Progenitor cell of endocrine pancreas (in vitro differentiated cells): ENCODE measurements around the gene KCNA1. TPM values are rescaled to one million over a fixed set of nuclear protein-coding genes. Genes with fewer than 3 reads are reported as not detected.

Source experiments
- DNase-seq: peaks from one replicate; pipeline ENCODE4 v3.0.0; 2021; ENCODE audit warnings: low spot score; ENCODE audit not compliant: unreplicated experiment
- H3K27ac Mint-ChIP-seq: 2 replicates; pipeline ENCODE4 v1.8.0; 2021; ENCODE audit warnings: mild to moderate bottlenecking, moderate library complexity, mixed read lengths
- H3K27me3 Mint-ChIP-seq: 2 replicates; pipeline ENCODE4 v1.8.0; 2021; ENCODE audit warnings: mixed read lengths
- H3K36me3 Mint-ChIP-seq: 2 replicates; pipeline ENCODE4 v1.8.0; 2022; ENCODE audit warnings: mixed read lengths; ENCODE audit not compliant: insufficient read depth
- H3K4me1 Mint-ChIP-seq: 2 replicates; pipeline ENCODE4 v1.8.0; 2021; ENCODE audit warnings: low read depth, mixed read lengths
- H3K4me3 Mint-ChIP-seq: 2 replicates; pipeline ENCODE4 v1.8.0; 2021; ENCODE audit warnings: low read depth, mild to moderate bottlenecking, moderate library complexity, mixed read lengths
- H3K9me3 Mint-ChIP-seq: 2 replicates; pipeline ENCODE4 v1.8.0; 2021; ENCODE audit warnings: low read depth, mixed read lengths
- CTCF ChIP-seq: fragments of 200-600 bp; sonication (generic); IDR thresholded peaks from one replicate; pipeline ENCODE4 v1.5.0; 2021; ENCODE audit warnings: antibody characterized with exemption, mild to moderate bottlenecking; ENCODE audit not compliant: unreplicated experiment
- total RNA-seq: library from RNA; stranded (reverse); gene quantifications from 2 replicates; pipeline ENCODE4 v1.2.1, GENCODE V29; 2021

The KCNA1 gene
- total RNA-seq, 1 donor from 2014 or later: not detected

GRCh38 chr12:4943067-4943937 lies 33.6 kb downstream of the KCNA1 start:
- DNase-seq: no peak
- Mint-ChIP-seq H3K4me1 (no peaks in the 10 kb centered on the region), H3K27ac (no peak overlapping the region), H3K36me3 (no peaks in the 10 kb centered on the region), H3K9me3 (no peaks in the 10 kb centered on the region), H3K27me3 (peaks cover 43% of the 10 kb centered on the region), H3K4me3 (no peak overlapping the region)
- no peak for TF ChIP-seq CTCF

GRCh38 chr12:4943938-4944284 lies 34.2 kb downstream of the KCNA1 start:
- H3K27ac Mint-ChIP-seq: no peak overlapping the region
- no peak overlapping the region for H3K4me3 Mint-ChIP-seq
- DNase-seq: no peak
- H3K9me3 Mint-ChIP-seq: no peaks in the 10 kb centered on the region
- H3K36me3 Mint-ChIP-seq: no peaks in the 10 kb centered on the region
- H3K4me1 Mint-ChIP-seq: no peaks in the 10 kb centered on the region
- peaks cover 45% of the 10 kb centered on the region for H3K27me3 Mint-ChIP-seq
- no peak for TF ChIP-seq CTCF

- H3K4me3 Mint-ChIP-seq: no peak overlapping the region
- no peak for DNase-seq
- TF ChIP-seq CTCF: no peak
- no peak overlapping the region for H3K27ac Mint-ChIP-seq
- no peaks in the 10 kb centered on the region for H3K4me1 Mint-ChIP-seq
- no peaks in the 10 kb centered on the region for H3K36me3 Mint-ChIP-seq
- H3K9me3 Mint-ChIP-seq: no peaks in the 10 kb centered on the region
- H3K27me3 Mint-ChIP-seq: peaks cover 64% of the 10 kb centered on the region
Observed at GRCh38 chr12:4947253-4947652, 37.5 kb downstream of the KCNA1 start.

GRCh38 chr12:4951083-4951482 lies 41.4 kb downstream of the KCNA1 start:
- Mint-ChIP-seq H3K27me3 (peaks cover 83% of the 10 kb centered on the region), H3K9me3 (no peaks in the 10 kb centered on the region), H3K36me3 (no peaks in the 10 kb centered on the region), H3K4me3 (no peak overlapping the region), H3K27ac (no peak overlapping the region), H3K4me1 (no peaks in the 10 kb centered on the region)
- DNase-seq: no peak
- no peak for TF ChIP-seq CTCF

GRCh38 chr12:4951601-4952000 lies 41.9 kb downstream of the KCNA1 start:
- Mint-ChIP-seq H3K36me3 (no peaks in the 10 kb centered on the region), H3K27me3 (peaks cover 83% of the 10 kb centered on the region), H3K4me1 (no peaks in the 10 kb centered on the region), H3K4me3 (no peak overlapping the region), H3K27ac (no peak overlapping the region), H3K9me3 (no peaks in the 10 kb centered on the region)
- no peak for TF ChIP-seq CTCF
- no peak for DNase-seq
